HG03558 (cell line): ENCODE data around the gene SGSH.

Experiments used
- ATAC-seq: cut with Tn5 transposase; IDR thresholded peaks from one replicate; pipeline ENCODE4 v1.9.1; 2021; ENCODE audit warnings: moderate number of reproducible peaks; ENCODE audit not compliant: unreplicated experiment; ENCODE audit errors: extremely low read depth

Gene SGSH

DNA sequence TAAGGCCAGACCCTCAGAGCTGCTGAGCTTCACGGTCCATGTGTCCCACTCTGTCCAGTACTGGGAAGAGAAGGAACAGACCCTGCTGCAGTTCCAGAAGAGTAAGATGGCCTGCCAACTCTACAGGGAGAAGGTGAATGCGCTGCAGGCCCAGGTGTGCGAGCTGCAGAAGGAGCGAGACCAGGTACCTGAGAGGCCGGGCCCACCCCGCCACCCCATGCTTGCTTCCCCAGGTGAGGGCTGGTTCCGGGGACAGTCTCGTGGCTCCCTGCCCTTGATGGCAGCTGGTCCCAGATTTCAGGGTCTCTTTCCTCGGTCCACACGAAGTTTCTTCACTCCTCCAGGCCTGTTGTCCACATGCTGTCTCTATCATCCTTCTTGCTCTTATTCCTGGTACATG, 29.4 kb downstream of the SGSH start:
- ATAC-seq = no peak

DNA sequence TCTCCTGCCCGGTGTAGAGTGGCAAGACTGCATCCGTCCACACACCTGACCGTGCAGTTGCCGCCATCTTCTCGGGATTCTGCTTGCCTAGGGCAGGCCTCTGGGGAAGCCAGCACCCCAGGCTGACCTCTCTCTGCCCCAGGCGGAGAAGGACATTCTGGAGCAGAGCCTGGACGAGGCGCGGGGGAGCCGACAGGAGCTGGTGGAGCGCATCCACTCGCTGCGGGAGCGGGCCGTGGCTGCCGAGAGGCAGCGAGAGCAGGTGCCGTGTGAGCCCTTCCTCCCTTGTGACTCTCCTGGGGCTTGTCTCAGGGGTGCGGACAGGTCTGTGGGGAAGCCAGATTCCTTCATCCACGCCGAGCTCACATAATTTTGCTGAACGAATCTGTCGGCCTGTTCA, 30.5 kb downstream of the SGSH start:
- no peak for ATAC-seq

DNA sequence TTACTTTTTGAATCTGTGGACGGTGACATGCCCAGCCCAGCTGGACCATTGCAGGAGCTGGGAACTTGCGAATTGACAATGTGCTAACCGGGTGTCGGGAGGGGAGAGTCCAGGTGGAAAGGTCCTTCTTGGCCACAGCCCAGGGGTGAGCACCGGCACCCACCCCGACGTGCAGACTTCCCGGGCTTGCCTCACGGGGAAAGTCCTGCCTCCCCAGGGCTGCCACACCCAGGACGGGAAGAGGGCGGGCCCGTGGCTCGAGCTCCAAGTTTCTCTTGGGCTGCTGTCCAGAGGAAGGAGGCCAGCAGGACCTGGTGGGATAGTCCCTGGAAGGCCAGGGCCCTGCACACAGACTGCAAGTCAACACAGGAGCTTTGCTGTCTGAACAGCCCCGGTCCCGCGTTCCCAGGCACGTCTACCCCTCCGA, 32.6 kb downstream of the SGSH start:
- no peak for ATAC-seq

DNA sequence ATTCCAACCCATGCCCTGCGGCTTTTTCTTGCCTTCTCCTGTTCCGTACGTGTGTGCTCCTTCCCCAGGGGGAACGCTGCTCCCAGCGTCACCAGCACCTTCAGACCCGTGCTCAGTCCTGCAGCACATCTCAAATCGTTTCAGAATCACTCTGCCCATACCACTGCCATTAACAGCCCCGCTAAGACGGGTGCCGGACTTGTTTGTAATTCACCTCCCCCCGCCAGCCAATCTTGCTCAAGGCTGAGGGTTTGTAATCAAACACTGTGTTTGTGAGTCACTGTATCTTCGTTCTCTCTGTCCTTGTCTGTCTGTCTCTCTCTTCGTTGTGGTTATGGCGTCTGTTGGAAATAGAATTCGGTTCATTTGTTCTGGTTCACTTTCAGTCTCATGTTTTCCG, 33.0 kb downstream of the SGSH start:
- no peak for ATAC-seq

DNA sequence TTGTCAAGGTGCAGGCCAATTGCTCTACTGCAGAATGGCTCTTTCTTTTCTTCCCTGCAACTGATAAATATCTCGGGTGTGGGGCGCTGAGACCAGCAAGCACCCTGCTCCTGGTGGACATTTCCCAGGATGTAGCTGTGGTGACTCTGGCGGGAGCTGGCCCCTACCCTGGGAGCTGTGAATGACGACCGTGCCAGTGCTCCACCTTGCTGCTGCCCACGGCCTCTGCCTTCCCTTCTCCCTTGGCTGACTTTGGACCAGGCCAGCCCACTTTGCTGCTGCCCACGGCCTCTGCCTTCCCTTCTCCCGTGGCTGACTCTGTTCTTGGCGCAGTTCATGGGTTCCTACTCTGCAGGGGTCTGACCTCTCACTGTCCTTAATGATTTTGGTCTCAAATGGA, 34.2 kb downstream of the SGSH start:
- no peak for ATAC-seq

DNA sequence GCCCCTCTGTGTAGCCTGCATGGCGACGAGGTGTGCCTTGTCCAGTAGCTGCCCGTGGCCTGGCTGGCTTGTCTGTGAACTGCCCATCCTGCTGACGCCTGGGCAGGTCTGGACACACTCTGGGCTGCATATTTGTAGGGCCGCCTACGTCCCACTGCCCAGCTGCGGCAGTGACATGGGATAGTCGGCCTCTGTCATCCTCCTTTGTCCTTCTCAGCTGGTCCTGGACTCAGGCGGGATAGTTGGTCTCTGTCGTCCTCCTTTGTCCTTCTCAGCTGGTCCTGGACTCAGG, 35.8 kb downstream of the SGSH start:
- ATAC-seq = no peak

DNA sequence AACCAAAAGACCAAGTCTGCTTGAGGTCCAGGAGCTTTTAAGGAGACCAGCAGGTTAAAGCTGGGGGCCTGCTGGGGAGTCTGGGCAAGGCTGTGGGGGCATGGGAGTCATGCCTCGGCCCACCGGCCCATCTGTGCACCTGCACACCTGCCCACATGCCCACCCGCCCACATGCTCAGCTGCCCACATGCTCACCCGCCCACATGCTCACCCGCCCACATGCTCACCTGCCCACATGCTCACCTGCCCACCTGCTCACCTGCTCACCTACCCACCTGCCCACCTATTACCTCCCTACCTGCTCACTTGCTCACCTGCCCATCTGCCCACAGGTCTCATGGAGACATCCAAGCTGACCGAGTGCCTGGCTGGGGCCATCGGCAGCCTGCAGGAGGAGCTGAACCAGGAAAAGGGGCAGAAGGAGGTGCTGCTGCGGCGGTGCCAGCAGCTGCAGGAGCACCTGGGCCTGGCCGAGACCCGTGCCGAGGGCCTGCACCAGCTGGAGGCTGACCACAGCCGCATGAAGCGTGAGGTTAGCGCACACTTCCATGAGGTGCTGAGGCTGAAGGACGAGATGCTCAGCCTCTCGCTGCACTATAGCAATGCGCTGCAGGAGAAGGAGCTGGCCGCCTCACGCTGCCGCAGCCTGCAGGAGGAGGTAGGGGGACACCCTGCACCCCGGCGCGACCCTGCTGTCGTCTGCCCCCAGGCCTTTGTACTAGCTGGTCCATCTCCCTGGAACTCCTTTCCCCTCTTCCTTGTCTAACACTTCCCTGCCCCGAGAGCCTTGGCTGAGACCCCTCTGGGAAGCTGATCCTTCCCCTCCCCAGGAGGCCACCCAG, 36.3 kb downstream of the SGSH start:
- ATAC-seq = no peak

DNA sequence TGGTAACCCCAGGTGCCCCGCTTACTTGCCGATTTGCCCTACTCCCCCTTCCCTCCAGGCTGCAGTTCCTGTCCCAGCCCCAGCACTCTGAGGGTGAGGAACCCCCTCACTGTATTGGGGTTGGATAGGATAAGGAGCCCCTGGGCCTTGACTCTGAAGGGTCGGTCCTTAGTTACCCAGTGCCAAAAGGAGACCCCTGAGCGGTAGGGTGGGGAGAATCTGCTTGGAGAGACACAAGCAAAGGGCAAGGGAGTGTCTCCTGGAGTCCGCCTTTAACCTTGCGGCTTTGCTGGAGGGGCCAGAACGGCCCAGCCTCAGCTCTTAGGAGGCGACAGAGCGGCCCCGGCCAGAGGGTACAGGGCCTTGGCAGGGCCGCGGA, 37.3 kb downstream of the SGSH start:
- ATAC-seq = no peak

DNA sequence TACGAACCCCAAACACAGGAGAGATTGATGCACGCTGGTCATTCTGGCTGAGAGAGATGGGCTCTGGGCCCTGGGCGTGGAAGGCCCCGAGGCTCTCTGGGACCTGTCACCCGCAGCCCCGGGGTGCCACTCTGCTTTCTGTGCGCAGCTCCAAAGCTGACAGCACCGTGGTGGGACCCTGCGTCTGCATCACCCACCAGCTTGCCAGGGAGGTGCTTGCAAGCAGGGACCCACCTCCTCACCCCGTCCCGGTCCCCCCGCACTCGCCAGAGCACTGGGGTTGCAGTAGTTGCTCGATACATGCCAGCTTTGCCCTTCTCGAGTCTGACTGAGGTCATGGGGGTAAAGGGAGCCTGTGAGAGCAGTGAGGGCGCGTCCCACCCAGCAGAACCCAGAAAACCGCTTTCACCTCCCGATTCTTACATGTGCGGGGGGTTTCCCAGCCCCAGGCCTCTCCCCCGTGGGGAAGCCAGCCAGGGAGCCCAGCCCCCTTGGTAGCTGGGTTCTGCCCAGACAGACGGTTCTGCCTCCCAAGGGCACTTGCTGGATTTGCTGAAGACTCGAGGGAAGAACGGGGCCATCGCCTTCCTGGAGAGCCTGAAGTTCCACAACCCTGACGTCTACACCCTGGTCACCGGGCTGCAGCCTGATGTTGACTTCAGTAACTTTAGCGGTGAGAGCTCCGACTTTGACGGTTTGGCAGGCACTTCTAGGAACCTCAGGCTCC, 37.9 kb downstream of the SGSH start:
- no peak for ATAC-seq

DNA sequence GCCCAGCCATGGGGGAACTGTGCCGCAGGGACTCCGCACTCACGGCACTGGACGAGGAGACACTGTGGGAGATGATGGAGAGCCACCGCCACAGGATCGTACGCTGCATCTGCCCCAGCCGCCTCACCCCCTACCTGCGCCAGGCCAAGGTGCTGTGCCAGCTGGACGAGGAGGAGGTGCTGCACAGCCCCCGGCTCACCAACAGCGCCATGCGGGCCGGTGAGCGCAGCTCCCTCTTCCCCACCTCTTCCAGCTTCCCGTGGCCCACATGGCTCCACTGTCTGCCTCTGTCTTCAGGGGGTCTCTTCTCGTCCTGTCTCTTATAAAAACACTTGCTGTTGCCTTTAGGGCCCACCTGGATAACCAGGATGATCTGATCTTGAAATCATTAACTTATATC, 38.7 kb downstream of the SGSH start:
- no peak for ATAC-seq

DNA sequence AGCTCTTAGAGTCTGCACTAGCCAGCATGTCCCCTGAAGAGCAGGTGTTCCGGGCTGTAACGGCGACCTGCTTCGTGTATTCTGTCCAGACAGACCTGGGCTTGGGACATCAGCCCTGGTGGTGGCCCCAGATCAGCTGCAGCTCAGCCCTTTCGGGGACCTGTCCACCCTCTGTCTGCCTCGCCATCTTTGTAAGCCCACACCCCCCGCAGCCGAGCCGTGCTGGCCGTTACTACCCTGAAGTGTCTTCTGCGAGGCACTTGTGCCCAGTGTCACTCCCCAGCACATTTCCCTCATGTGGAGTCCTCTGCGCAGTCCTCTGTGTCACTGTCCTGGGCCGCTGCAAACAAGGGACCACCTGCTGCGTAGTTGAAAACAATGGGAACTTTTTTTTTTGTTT, 39.9 kb downstream of the SGSH start:
- no peak for ATAC-seq

DNA sequence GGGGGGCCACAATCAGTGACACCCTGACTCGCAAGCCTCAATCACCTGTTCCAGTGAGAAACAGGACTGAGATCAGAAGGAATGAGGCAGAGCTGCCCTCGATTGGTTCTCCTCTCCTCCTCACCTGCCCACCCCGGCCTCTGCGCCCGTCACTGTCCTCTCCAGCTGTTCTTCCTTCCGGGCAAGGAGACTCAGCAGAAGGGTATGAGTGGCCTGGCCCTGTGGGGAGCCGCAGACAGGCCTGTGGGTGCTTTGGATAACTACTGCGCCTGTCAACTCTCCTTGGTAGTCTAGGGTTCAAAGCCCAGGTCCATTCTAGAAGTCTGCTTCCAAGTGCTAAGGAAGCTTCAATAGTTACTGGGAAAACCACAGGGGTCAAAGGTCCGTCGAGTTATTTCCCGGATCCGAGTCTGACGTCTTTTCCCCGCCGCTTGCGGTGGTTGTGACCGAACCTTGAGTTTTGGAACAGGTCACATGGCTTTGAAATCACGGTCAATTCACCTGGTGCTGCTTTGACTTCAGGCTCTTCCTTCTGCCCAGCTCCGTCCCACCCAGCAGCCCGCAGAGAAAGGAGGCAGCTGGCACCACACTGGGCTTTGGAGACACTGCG, 42.0 kb downstream of the SGSH start:
- ATAC-seq = no peak

DNA sequence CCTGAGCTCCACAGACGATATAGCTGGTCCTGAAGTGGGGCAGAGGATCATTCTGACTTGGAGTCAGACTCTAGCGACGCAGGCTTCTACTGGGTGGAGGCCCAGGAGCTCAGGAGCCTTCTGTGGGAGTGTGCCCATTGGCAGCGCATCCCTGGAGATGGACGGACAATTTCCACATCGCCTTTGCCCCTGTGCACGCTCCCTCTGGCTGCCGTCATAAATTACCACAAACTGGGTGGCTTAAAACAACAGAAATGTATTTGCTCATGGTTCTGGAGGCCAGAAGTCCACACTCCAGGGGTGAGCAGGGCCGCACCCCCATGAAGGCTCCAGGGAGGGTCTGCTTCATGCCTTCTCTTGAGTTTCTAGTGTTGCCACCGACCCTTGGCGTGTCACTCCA, 43.4 kb downstream of the SGSH start:
- no peak for ATAC-seq

DNA sequence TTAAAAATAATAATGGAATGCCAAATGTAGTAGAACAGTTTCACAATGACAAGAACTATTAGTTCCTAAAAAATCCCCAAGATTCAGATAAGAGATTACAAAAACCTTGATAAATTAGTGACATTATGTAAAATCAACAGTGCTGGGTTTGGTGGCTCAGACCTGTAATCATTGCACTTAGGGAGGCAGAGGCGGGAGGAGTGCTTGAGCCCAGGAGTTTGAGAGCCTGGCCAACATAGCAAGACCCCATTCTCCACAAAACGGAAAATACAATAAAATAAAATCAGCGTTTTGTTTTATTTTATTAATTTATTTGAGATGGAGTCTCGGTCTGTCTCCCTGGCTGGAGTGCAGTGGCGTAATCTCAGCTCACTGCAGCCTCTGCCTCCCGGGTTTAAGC, 46.2 kb downstream of the SGSH start:
- ATAC-seq = no peak

DNA sequence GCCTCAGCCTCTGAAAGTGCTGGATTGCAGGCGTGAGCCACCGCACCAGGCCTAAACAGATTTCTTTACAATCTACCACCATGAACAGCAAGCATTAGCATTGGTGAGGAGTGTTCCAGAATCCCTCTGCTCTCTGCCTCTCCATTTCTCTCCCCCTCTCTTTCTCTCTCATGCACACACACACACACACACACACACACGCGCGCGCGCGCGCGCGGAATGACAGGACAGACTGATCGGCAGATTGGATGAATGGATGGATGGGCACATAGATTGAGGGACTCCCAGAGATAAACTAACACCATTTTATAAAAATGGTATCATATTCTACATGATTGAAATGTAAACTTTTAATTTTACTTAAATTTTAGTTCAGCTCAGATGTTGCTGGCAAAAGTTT, 47.0 kb downstream of the SGSH start:
- no peak for ATAC-seq

DNA sequence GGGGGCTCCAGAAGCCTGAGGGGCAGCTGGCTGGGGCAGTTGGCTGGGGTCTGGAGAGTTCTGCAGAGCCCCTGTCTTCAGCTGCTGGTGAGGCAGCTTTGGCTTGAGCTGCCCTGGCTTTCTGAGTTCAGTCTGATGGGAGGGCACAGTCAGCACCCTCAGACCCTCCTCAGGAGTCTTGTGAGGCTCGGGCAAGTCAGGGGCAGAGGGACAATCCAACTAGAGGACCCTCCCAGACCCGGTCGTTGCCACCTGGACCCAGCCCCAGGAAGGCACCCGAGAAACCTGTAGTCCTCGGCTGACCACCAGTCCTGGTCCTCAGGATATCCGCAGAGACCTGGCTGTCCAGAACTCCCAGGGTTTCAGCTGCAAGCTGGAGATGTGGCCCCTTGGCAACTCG, 48.5 kb downstream of the SGSH start:
- ATAC-seq = no peak

DNA sequence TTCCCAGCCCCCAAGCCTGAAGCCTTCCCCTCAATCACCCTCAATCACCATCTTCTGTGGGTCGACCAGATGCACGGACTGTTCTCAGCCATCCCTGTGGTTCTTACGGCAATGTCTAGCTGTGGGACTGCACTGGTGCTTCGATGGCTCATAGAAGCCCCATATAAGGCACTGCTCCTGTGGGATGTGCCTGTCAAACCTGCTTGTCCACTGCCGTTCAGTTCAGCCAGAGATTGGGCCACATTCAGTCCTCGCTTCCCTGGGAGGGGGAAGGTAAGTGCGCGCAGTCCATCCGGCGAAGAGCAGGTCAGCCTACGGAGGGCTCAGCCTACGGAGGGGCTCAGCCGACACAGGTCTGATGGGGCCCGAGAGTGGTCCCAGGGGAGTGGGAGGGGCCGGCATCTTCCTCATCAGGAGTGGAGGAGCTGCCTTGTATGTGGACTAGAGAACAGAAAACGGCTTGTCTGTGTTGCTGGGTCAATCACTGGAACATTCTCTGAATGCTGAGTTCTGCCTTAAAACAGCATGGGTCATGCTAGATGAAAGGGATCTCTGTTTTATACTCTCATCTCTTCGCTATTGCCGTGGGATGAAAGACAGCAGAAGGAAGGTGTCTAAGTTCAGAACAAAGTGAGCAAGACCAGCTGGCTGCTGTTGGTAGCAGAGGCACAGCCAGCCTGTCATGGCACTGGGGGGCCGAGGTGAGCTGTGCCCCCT, 50.2 kb downstream of the SGSH start, which contains the start of gene CARD14:
Gene CARD14, plus strand, starts transcription at position 247 of the 717 bp plus-strand sequence. CDS start 11,409 bp downstream, outside the sequence.
- no peak for ATAC-seq

DNA sequence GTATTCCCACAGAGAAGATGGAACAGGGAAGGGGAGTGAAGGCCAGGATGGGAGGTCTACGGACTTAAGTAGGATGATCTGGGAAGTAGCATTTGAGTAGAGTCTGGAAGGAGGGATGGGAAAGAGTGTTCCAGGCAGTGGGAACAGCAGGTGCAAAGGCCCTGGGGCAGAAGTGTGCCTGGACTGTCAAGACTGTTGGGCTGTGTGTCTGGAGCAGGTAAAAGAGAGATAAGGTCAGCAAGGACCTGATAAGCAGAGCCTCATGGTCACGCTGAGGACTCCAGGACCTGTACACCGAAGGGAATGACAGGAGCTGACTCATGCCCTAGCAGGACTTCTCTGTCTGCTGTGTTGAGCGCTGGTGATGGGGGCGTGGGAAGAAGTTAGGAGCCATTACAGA, 51.0 kb downstream of the SGSH start:
- no peak for ATAC-seq

DNA sequence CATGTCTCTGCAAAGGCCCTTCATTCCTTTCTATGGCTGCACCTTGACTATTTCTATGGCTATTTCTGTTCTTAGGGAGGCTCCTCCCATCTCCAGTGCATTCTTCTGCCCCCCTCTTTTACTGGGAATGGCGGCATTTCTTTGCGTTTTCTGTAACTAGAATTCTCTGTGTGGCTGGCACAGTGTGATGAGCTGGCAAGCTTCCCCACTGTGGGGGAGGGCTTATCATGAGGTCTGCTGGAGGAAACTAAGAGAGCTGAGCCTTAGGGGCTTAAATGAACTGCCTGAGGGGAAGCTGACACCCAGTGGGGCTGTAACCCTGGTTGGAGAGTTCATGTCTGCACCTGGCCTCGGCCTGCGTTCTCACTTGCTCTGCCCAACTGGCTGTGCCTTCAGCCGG, 51.8 kb downstream of the SGSH start:
- no peak for ATAC-seq

DNA sequence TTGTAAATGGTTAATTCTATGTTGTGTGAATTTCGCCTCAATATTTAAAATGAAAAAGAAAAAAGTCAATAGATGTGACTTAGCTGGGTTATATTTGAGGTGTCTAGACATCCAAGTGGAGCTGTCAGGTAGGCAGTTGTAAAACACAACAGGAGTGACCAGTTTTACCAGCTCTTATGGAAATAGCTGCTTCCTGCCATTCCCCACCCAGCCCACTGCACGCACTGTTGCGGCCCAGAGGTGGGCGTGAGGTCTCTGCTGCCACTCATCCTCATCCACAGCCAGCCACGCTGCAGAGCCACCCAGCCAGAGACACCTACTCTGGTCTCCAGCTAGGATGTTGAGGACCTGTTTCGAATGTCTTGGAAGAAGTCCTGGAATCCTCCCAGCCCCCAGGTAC, 53.7 kb downstream of the SGSH start:
- no peak for ATAC-seq

DNA sequence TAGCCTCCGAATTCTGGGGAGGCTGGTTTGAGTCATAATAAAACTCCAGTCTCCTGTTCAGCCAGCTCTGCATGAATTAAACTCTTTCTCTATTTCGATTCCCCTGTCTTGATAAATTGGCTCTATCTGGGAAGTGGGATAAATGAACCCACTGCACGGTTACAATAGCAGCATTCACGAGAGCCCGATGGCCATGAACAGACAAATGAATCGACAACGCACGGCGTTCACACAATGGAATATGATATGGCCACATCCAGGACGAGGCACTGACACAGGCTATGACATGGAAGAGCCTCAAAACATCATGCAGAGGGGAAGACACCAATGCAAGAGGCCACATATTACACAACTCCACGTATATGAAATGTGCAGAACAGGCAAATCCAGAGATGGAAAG, 55.9 kb downstream of the SGSH start:
- no peak for ATAC-seq
